GM23248 (cell line): ENCODE data around the gene USF1.

Experiments used
- EZH2 ChIP-seq: fragments of 200-600 bp; sonication (generic); IDR thresholded peaks from 2 replicates; pipeline ENCODE4 v1.6.1; 2018; ENCODE audit warnings: antibody characterized with exemption, mild to moderate bottlenecking; ENCODE audit not compliant: insufficient read depth, poor library complexity, severe bottlenecking
- EZH2phosphoT487 ChIP-seq: fragments of 200-600 bp; sonication (generic); IDR thresholded peaks from 2 replicates; pipeline ENCODE4 v1.6.1; 2018; ENCODE audit warnings: antibody characterized with exemption, moderate library complexity, mild to moderate bottlenecking, low read depth; ENCODE audit not compliant: insufficient read depth

GRCh38 chr1:161091796-161092507 lies 46.2 kb upstream of the USF1 start:
- TF ChIP-seq EZH2 (no peak), EZH2phosphoT487 (no peak)
